ENCODE data around the gene SLC12A8. TPM values are rescaled to one million over a fixed set of nuclear protein-coding genes. Genes with fewer than 3 reads are reported as not detected.

SLC12A8 gene
- total and polyA plus RNA-seq, 8 donors, result 1.5 to 31.7 (median 12.3) TPM

DNA sequence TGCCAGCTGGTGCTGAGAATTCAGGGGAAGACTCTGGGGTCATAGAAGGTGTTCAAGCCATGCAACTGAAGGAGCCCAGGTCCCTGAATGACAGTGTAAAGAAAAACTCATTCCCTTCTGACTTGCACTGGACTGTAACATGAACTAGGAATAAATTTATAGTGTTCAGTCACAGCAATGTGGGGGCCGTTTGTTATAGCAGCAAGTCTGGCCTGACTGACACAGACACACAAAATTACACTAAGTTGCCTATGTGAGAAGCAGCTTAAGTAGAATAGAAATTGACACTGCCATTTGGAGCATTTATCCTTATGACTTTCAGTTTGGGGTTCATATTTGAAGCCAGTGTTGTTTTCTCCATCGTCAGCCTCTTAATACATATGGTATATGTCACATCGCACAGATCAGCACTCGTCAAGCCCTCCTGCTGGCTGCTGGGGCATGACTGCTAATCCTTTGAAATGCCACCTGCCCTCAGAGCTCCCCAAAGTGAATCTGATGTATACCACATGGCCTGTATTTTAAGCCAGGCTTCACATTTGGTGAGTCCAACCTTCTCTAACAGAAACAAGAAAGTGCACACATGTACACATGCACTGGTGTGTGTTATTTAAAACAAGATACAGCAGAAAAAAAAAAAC lies 139.7 kb downstream of the SLC12A8 start:
- TF ChIP-seq EP300 (IDR thresholded peaks at IDR 0.05) (no peak), POLR2A (IDR thresholded peaks at IDR 0.05) (no peak), POLR2AphosphoS5 (IDR thresholded peaks at IDR 0.05) (peak in 1 of 3 donors; percentile 32)
- TF ChIP-seq, protein P1, sequence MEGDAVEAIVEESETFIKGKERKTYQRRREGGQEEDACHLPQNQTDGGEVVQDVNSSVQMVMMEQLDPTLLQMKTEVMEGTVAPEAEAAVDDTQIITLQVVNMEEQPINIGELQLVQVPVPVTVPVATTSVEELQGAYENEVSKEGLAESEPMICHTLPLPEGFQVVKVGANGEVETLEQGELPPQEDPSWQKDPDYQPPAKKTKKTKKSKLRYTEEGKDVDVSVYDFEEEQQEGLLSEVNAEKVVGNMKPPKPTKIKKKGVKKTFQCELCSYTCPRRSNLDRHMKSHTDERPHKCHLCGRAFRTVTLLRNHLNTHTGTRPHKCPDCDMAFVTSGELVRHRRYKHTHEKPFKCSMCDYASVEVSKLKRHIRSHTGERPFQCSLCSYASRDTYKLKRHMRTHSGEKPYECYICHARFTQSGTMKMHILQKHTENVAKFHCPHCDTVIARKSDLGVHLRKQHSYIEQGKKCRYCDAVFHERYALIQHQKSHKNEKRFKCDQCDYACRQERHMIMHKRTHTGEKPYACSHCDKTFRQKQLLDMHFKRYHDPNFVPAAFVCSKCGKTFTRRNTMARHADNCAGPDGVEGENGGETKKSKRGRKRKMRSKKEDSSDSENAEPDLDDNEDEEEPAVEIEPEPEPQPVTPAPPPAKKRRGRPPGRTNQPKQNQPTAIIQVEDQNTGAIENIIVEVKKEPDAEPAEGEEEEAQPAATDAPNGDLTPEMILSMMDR (IDR thresholded peaks at IDR 0.05), result no peak
- Histone ChIP-seq H3K4me3 (no peak overlapping the region), H3K27me3 (no peaks in the 10 kb centered on the region), H3K9me3 (no peaks in the 10 kb centered on the region), H3K27ac (no peak overlapping the region), H3K36me3 (no peaks in the 10 kb centered on the region), H3K4me1 (peaks cover 0 to 11% (median 0%) of the 10 kb centered on the region in 4 donors)
- intact Hi-C loops (cut with DNase I; ENCODE audit: low total_unique reads), result no loop called here
- no peak for DNase-seq
- 86 to 96% (median 92%) methylated on average over 4 of the region's 4 CpGs for WGBS, 5 donors

DNA sequence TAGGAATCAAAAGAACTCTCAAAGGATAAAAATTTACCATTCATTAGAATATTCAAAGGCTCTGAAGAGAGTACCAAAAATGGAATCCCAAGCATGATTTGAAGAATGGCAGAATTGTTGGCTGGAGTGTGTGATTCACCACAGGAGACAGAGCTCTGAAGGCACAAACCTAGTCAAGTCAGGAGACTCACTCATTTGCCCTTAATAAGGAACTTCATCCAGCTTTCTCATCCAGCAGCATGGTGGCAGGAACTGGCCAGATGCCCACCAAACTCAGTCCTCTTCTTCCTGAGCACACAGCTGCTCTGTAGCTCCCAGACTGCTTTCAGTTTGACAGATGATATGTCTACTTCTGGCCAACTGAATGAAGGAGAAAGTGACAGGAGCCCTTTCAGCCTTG lies 140.2 kb downstream of the SLC12A8 start:
- TF ChIP-seq, protein P1 (IDR thresholded peaks at IDR 0.05), result no peak
- TF ChIP-seq EP300 (IDR thresholded peaks at IDR 0.05) (no peak), POLR2A (IDR thresholded peaks at IDR 0.05) (no peak), POLR2AphosphoS5 (IDR thresholded peaks at IDR 0.05) (no peak)
- H3K4me1 ChIP-seq, result peaks cover 0 to 11% (median 0%) of the 10 kb centered on the region in 4 donors
- no peak overlapping the region for H3K27ac ChIP-seq

DNA sequence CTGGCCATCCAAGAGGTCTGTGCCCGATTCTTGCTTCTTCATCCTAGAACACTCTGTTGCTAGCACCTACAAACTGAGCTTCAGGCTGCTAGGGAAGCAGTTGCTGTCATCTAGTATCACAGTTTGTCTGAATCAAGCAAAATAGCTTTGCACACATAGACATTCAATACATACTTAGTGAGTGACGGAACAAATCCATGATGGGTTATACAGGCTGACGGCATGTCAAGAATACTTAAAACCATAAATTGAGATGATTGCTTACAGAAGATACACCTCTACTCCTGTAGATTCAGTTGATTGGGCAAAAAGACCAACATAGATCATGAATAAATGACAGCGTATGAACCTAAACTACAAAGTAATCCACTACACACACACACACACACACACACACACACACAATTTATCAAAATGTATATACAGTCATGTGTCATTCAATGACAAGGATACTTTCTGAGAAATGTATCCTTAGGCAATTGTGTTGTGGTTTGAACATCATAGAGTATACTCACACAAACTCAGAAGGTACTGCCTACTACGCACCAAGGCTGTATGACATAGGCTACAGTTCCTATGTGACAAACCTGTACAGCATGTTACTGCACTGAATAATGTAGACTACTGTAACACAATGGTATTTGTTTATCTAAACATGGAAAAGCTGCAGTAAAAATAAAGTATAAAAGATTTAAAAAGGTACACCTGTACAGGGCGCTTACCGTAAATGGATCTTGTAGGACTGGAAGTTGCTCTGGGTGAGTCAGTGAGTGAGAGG lies 142.4 kb downstream of the SLC12A8 start:
- TF ChIP-seq POLR2AphosphoS5 (IDR thresholded peaks at IDR 0.05) (no peak), EP300 (IDR thresholded peaks at IDR 0.05) (no peak), POLR2A (IDR thresholded peaks at IDR 0.05) (no peak)
- TF ChIP-seq, protein P1 (IDR thresholded peaks at IDR 0.05), result no peak
- no peak for DNase-seq
- H3K27ac ChIP-seq, result no peak overlapping the region
- no peaks in the 10 kb centered on the region for H3K27me3 ChIP-seq
- H3K36me3 ChIP-seq, result no peaks in the 10 kb centered on the region
- H3K9me3 ChIP-seq, result no peaks in the 10 kb centered on the region
- intact Hi-C loops (cut with DNase I; ENCODE audit: low total_unique reads), result loop anchor here (10.0 kb wide), 1 partner anchor 65 kb away; no protein-coding TSS in a partner anchor
- WGBS, 5 donors, result 96 to 98% (median 98%) methylated on average over 7 of the region's 7 CpGs
- no peak overlapping the region for H3K4me3 ChIP-seq
- peaks cover 0 to 11% (median 0%) of the 10 kb centered on the region in 4 donors for H3K4me1 ChIP-seq

More for the DNA sequence above, 140.2 kb downstream of the SLC12A8 start:
- Histone ChIP-seq H3K9me3 (no peaks in the 10 kb centered on the region), H3K36me3 (no peaks in the 10 kb centered on the region), H3K4me3 (no peak overlapping the region), H3K27me3 (no peaks in the 10 kb centered on the region)
- intact Hi-C loops (cut with DNase I; ENCODE audit: low total_unique reads), result no loop called here
- DNase-seq, result no peak

DNA sequence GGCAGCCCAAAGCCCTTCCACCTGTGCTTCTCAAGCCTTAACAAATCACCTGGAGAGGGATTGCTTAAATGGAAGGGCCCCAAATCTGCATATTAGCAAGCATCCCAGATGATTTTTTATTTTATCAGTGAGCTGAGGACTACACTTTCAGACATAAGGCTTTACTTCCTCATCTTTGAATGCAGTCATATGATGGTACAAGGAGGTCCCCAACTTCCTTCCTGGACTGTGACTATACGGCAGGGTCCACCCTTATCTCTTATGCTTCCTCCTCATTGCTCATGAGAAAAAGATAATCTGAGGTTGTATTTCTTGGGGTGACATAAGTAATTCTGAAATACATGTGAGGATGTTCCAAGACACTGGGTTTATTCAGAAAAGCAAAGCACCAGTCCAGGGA lies 143.1 kb downstream of the SLC12A8 start:
- TF ChIP-seq POLR2AphosphoS5 (IDR thresholded peaks at IDR 0.05) (no peak), POLR2A (IDR thresholded peaks at IDR 0.05) (no peak), EP300 (IDR thresholded peaks at IDR 0.05) (no peak)
- TF ChIP-seq, protein P1 (IDR thresholded peaks at IDR 0.05), result no peak
- H3K4me1 ChIP-seq, result peaks cover 0 to 11% (median 0%) of the 10 kb centered on the region in 4 donors
- WGBS, 5 donors, result 34 to 57% (median 48%) methylated on average over 1 of the region's 1 CpG
- no peak overlapping the region for H3K27ac ChIP-seq
- no peak overlapping the region for H3K4me3 ChIP-seq
- intact Hi-C loops (cut with DNase I; ENCODE audit: low total_unique reads), result loop anchor here (10.0 kb wide), 1 partner anchor 65 kb away; no protein-coding TSS in a partner anchor
- H3K9me3 ChIP-seq, result no peaks in the 10 kb centered on the region
- no peak for DNase-seq
- no peaks in the 10 kb centered on the region for H3K27me3 ChIP-seq
- no peaks in the 10 kb centered on the region for H3K36me3 ChIP-seq

All from stomach (tissue), 9 donors.